MM.1S (cell line): ENCODE data around the gene ZNF280D.

Experiments used
- DNase-seq: peaks from one replicate; pipeline ENCODE4 v3.0.0-alpha.2; 2015
- H2AFZ ChIP-seq: fragments of 300-600 bp; sonication (generic); 2 replicates; pipeline ENCODE4 v1.6.0; 2016; ENCODE audit warnings: antibody characterized with exemption, low read length
- H3F3A ChIP-seq: fragments of 300-600 bp; sonication (generic); 2 replicates; pipeline ENCODE4 v1.6.1; 2016; ENCODE audit warnings: mild to moderate bottlenecking, antibody characterized with exemption, low read length, moderate library complexity, mixed read lengths; ENCODE audit not compliant: insufficient read depth
- H3K27ac ChIP-seq: fragments of 300-600 bp; sonication (generic); 2 replicates; pipeline ENCODE4 v1.5.1; 2016; ENCODE audit warnings: mild to moderate bottlenecking, low read length
- H3K27me3 ChIP-seq: fragments of 300-600 bp; sonication (generic); replicated peaks from 2 replicates; pipeline ENCODE4 v1.6.0; 2016; ENCODE audit warnings: low read length; ENCODE audit not compliant: insufficient read depth
- H3K36me3 ChIP-seq: fragments of 300-600 bp; sonication (generic); replicated peaks from 2 replicates; pipeline ENCODE4 v1.6.1; 2016; ENCODE audit warnings: mild to moderate bottlenecking, low read length, mixed read lengths; ENCODE audit not compliant: insufficient read depth
- H3K4me1 ChIP-seq: fragments of 300-600 bp; sonication (generic); 2 replicates; pipeline ENCODE4 v1.6.1; 2016; ENCODE audit warnings: low read length, mixed read lengths
- H3K4me2 ChIP-seq: fragments of 300-600 bp; sonication (generic); 2 replicates; pipeline ENCODE4 v1.6.0; 2016; ENCODE audit warnings: low read depth, low read length
- H3K4me3 ChIP-seq: fragments of 300-600 bp; sonication (generic); 2 replicates; pipeline ENCODE4 v1.5.1; 2016; ENCODE audit warnings: low read length, mixed read lengths
- H3K79me2 ChIP-seq: fragments of 300-600 bp; sonication (generic); 2 replicates; pipeline ENCODE4 v1.6.1; 2016; ENCODE audit warnings: mixed run types, low read length, mixed read lengths
- H3K9ac ChIP-seq: fragments of 300-600 bp; sonication (generic); 2 replicates; pipeline ENCODE4 v1.6.1; 2016; ENCODE audit warnings: low read length, mixed read lengths
- H3K9me2 ChIP-seq: fragments of 300-600 bp; sonication (generic); replicated peaks from 2 replicates; pipeline ENCODE4 v1.6.1; 2016; ENCODE audit warnings: mild to moderate bottlenecking, low read length, mixed read lengths; ENCODE audit not compliant: insufficient read depth
- H3K9me3 ChIP-seq: fragments of 300-600 bp; sonication (generic); replicated peaks from 2 replicates; pipeline ENCODE4 v1.6.1; 2016; ENCODE audit warnings: mild to moderate bottlenecking, low read length, mixed read lengths; ENCODE audit not compliant: insufficient read depth
- H4K20me1 ChIP-seq: fragments of 300-600 bp; sonication (generic); 2 replicates; pipeline ENCODE4 v1.6.1; 2016; ENCODE audit warnings: mild to moderate bottlenecking, low read length, moderate library complexity, mixed read lengths; ENCODE audit not compliant: insufficient read depth
- EZH2 ChIP-seq: fragments of 300-600 bp; sonication (generic); optimal IDR thresholded peaks from 2 replicates; pipeline ENCODE3; 2017; ENCODE audit warnings: low read depth, mild to moderate bottlenecking, antibody characterized with exemption, low read length, mixed read lengths
- EZH2phosphoT487 ChIP-seq: fragments of 300-600 bp; sonication (generic); IDR thresholded peaks from 2 replicates; pipeline ENCODE4 v1.6.1; 2018; ENCODE audit warnings: antibody characterized with exemption, low read length
- TF ChIP-seq, protein P1 (sequence below): fragments of 300-600 bp; sonication (generic); IDR thresholded peaks from 2 replicates; pipeline ENCODE4 v1.5.1; 2016; ENCODE audit warnings: antibody characterized with exemption, low read length, mixed read lengths

ZNF280D gene

DNA sequence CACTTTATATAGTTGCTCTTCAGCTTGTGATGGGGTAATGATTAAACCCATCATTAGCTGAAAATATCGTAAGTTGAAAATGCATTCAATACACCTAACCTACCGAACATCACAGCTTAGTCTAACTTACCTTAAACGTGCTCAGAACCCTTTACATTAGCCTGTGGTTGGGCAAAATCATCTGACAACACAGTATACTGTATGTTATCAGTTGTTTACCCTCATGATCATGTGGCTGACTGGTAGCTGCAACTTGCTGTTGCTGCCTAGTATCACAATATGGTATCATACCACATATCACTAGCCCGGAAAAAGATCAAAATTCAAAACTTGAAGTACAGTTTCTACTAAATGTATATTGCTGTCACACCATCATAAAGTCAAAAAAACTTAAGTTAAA lies 9.5 kb downstream of the ZNF280D start:
- peaks cover 44% of the 10 kb centered on the region for H3K79me2 ChIP-seq
- no peaks in the 10 kb centered on the region for H4K20me1 ChIP-seq
- peaks cover 8% of the 10 kb centered on the region; the same call in 1 of the 2 replicates for H3K4me1 ChIP-seq
- no peak overlapping the region for H3K4me3 ChIP-seq
- H3K27me3 ChIP-seq, result no peaks in the 10 kb centered on the region
- DNase-seq, result no peak
- TF ChIP-seq EZH2phosphoT487 (no peak), EZH2 (no peak)
- TF ChIP-seq, protein P1, sequence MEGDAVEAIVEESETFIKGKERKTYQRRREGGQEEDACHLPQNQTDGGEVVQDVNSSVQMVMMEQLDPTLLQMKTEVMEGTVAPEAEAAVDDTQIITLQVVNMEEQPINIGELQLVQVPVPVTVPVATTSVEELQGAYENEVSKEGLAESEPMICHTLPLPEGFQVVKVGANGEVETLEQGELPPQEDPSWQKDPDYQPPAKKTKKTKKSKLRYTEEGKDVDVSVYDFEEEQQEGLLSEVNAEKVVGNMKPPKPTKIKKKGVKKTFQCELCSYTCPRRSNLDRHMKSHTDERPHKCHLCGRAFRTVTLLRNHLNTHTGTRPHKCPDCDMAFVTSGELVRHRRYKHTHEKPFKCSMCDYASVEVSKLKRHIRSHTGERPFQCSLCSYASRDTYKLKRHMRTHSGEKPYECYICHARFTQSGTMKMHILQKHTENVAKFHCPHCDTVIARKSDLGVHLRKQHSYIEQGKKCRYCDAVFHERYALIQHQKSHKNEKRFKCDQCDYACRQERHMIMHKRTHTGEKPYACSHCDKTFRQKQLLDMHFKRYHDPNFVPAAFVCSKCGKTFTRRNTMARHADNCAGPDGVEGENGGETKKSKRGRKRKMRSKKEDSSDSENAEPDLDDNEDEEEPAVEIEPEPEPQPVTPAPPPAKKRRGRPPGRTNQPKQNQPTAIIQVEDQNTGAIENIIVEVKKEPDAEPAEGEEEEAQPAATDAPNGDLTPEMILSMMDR, result no peak
- no peak overlapping the region for H3K9ac ChIP-seq
- H3K9me3 ChIP-seq, result no peaks in the 10 kb centered on the region
- H3K36me3 ChIP-seq, result no peaks in the 10 kb centered on the region
- H3K4me2 ChIP-seq, result 0 out of 2 replicates have a peak overlapping the region, but pooled peaks have one; percentile 0
- no peaks in the 10 kb centered on the region for H3K9me2 ChIP-seq
- no peaks in the 10 kb centered on the region for H3F3A ChIP-seq
- H2AFZ ChIP-seq, result no peak overlapping the region
- H3K27ac ChIP-seq, result no peak overlapping the region

DNA sequence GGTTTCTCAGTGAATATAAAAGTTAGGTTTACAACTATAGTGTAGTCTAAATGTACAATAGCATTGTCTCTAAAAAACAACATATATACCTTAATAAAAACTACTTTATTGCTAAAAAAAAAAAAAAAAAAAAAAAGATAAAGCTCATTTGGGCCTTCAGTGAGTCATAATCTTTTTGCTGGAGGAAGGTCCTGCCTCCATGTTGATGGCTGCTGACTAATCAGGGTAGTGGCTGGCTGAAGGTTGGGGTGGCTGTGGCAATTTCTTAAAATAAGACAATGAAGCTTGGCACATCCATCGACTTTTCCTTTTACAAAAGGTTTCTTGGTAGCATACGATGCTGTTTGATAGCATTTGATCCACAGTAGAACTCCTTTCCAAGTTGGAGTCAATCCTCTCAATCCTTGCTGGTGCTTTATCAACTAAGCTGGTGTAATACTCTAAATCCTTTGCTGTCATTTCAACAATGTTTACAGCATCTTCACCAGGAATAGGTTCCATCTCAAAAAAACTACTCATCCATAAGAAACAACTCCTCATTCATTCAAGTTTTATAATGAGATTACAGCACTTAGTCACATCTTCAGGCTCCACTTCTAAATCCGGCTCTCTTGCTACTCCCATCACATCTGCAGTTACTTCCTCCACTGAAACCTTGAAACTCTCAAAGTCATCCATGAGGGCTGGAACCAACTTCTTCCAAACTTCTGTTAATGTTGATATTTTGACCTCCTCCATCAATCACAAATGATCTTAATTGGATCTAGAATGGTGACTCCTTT lies 13.3 kb downstream of the ZNF280D start:
- H3K79me2 ChIP-seq, result peaks cover 49% of the 10 kb centered on the region
- H3K36me3 ChIP-seq, result no peaks in the 10 kb centered on the region
- H3K27ac ChIP-seq, result no peak overlapping the region
- no peak for DNase-seq
- H2AFZ ChIP-seq, result no peak overlapping the region
- H3K27me3 ChIP-seq, result no peaks in the 10 kb centered on the region
- H3F3A ChIP-seq, result no peaks in the 10 kb centered on the region
- H3K9me3 ChIP-seq, result no peaks in the 10 kb centered on the region
- no peak for TF ChIP-seq EZH2
- TF ChIP-seq EZH2phosphoT487, result no peak
- TF ChIP-seq, protein P1, result no peak
- no peak overlapping the region for H3K4me3 ChIP-seq
- H3K9me2 ChIP-seq, result no peaks in the 10 kb centered on the region
- H4K20me1 ChIP-seq, result no peaks in the 10 kb centered on the region
- no peak overlapping the region for H3K9ac ChIP-seq
- H3K4me2 ChIP-seq, result no peak overlapping the region
- peaks cover 8% of the 10 kb centered on the region; the same call in 1 of the 2 replicates for H3K4me1 ChIP-seq

DNA sequence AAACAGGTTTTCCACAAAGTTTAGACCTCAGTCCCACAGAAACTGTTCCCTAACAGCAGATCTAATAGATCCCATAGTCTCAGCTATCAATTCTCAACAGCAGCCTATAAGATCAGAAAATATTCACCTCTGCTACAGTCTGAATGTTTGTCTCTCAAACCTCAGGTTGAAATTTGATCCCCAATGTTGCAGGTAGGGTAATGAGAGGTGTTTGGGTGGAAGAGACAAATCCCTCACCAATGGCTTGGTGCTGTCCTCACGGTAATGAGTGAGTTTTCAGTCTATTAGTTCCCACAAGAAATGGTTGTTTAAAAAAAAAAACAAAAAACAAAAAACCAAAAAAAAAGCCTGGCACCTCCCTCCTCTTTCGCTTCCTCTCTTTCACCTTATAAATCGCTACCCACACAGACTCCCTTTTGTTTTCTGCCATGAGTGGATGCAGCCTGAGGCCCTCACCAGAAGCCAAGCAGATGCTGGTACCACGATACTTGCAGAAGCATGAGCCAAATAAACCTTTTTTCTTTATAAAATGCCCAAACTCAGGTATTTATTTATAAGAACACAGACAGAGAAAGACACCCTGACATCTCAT lies 14.2 kb downstream of the ZNF280D start:
- no peaks in the 10 kb centered on the region for H4K20me1 ChIP-seq
- H3K4me3 ChIP-seq, result no peak overlapping the region
- TF ChIP-seq, protein P1, result no peak
- TF ChIP-seq EZH2 (no peak), EZH2phosphoT487 (no peak)
- H3K9me2 ChIP-seq, result no peaks in the 10 kb centered on the region
- H3F3A ChIP-seq, result no peaks in the 10 kb centered on the region
- no peak for DNase-seq
- no peak overlapping the region for H3K9ac ChIP-seq
- no peak overlapping the region for H3K4me2 ChIP-seq
- H3K27me3 ChIP-seq, result no peaks in the 10 kb centered on the region
- H3K4me1 ChIP-seq, result peaks cover 8% of the 10 kb centered on the region; the same call in 1 of the 2 replicates
- H3K36me3 ChIP-seq, result no peaks in the 10 kb centered on the region
- H3K9me3 ChIP-seq, result no peaks in the 10 kb centered on the region
- H3K79me2 ChIP-seq, result peaks cover 53% of the 10 kb centered on the region
- H2AFZ ChIP-seq, result no peak overlapping the region
- no peak overlapping the region for H3K27ac ChIP-seq
